Dermis blood vessel endothelial cell (primary cell): ENCODE data around the gene ATP6V1G2. TPM values are rescaled to one million over a fixed set of nuclear protein-coding genes. Genes with fewer than 3 reads are reported as not detected.

ENCODE experiments used
- DNase-seq: peaks from one replicate; pipeline ENCODE4 v3.0.0; 2010
- total RNA-seq: library from RNA; depleted of rRNA; stranded (reverse); fragments of >200 nt; gene quantifications from 2 replicates; pipeline ENCODE4 v1.2.3, GENCODE V29; 2014

The ATP6V1G2 gene
- total RNA-seq, 1 donor from 2014 or later = 0.51 TPM

- DNase-seq = no peak
Measured at GRCh38 chr6:31575952-31576685, 29.7 kb upstream of the ATP6V1G2 start.

- DNase-seq = no peak
Measured at GRCh38 chr6:31575335-31575901, 29.0 kb upstream of the ATP6V1G2 start, which contains the start of gene TNF. TNF (plus strand) TSS chr6:31575565; CDS start chr6:31575742, 177 bp downstream.

GRCh38 chr6:31574106-31575061 is 28.0 kb upstream of the ATP6V1G2 start:
- no peak for DNase-seq

- DNase-seq = no peak
Measured at GRCh38 chr6:31573239-31574105, 27.1 kb upstream of the ATP6V1G2 start.

- no peak for DNase-seq
Measured at GRCh38 chr6:31572041-31572911, 25.9 kb upstream of the ATP6V1G2 start, which contains the start of gene LTA. LTA (plus strand) TSS chr6:31572289; CDS start chr6:31572743, 454 bp downstream.

GRCh38 chr6:31569861-31570536 is 23.6 kb upstream of the ATP6V1G2 start:
- no peak for DNase-seq

- DNase-seq = no peak
Measured at GRCh38 chr6:31568537-31568961, 22.1 kb upstream of the ATP6V1G2 start.

- DNase-seq = no peak
Measured at GRCh38 chr6:31567531-31568370, 21.3 kb upstream of the ATP6V1G2 start.

GRCh38 chr6:31560697-31561058 is 14.3 kb upstream of the ATP6V1G2 start:
- no peak for DNase-seq

GRCh38 chr6:31559958-31560696 is 13.7 kb upstream of the ATP6V1G2 start:
- DNase-seq = peak; percentile 99

GRCh38 chr6:31559606-31559957 is 13.2 kb upstream of the ATP6V1G2 start:
- DNase-seq = no peak

GRCh38 chr6:31558631-31559500 is 12.5 kb upstream of the ATP6V1G2 start:
- peak; percentile 56 for DNase-seq

GRCh38 chr6:31558318-31558625 is 11.9 kb upstream of the ATP6V1G2 start:
- DNase-seq = no peak

- peak; percentile 50 for DNase-seq
Measured at GRCh38 chr6:31557443-31558317, 11.3 kb upstream of the ATP6V1G2 start.

- DNase-seq = no peak
Measured at GRCh38 chr6:31556307-31556706, 9.9 kb upstream of the ATP6V1G2 start.

GRCh38 chr6:31551371-31551770 is 5.0 kb upstream of the ATP6V1G2 start:
- peak; percentile 92 for DNase-seq

- DNase-seq = no peak
Measured at GRCh38 chr6:31548544-31548873, 2.1 kb upstream of the ATP6V1G2 start.
